Stimulated activated CD8-positive, alpha-beta memory T cell treated with anti-CD3 and anti-CD28 coated beads, Interleukin-2, amount 100 ng/mL, for 48 hours (primary cell): ENCODE results near the gene AQP12B.
"Not testable (repeated sequence)": the region's sequence is repeated elsewhere in the genome, so short reads cannot be mapped to it uniquely, and the experiment has no call there.

ENCODE experiments used
- DNase-seq, 2 donors: peaks; one replicate each; pipeline ENCODE4 v3.0.0-alpha.2; 2020; ENCODE audit warnings: low read depth in 2 of 2

AQP12B gene

GRCh38 chr2:240683329-240683979, 769 bp upstream of the AQP12B start:
- not testable (repeated sequence) for DNase-seq

DNA sequence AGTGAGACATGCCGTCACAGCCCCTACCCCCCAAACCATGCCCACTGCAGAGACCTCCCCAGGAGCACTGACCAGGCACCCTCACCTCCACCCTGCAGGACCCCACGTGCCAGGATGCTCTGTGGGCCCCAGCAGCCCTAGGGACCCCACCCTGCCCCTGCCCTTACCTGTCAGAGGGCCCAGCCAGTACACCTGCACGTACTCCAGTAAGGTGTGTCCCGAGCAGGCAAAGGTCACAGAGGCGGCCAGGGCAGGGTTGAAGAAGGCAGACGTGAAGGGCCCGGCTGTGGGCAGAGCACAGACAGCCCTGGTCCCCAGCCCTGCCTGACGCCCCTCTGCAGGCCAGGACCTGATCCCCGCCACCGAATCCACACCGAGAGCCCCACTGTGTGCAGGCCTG, 2.5 kb downstream of the AQP12B start:
- not testable (repeated sequence) for DNase-seq

DNA sequence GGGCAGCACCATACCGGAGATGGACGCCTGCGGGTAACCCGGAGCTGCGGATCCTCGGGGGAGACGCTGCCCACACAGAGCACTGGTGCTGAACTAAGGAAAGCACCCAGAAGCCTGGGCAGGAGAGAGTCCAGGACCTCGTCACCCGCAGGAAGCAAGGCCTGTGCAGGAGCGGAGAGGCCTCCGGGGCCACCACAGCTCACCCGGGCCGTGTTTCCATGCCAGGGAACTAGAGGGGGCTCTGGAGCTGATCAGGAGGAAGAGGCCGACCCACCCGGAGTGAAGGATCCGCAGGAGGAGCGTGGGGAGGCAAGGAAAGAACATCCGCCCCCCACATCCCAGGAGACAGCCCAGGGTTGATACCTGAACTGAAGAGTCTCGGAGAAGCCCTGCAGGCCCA, 3.8 kb downstream of the AQP12B start:
- not testable (repeated sequence) for DNase-seq

GRCh38 chr2:240678043-240678442, 4.6 kb downstream of the AQP12B start:
- not testable (repeated sequence) for DNase-seq

- DNase-seq: not testable (repeated sequence)
Measured at GRCh38 chr2:240675345-240675744, 7.3 kb downstream of the AQP12B start.

GRCh38 chr2:240674461-240675184, 8.1 kb downstream of the AQP12B start:
- DNase-seq: not testable (repeated sequence)

DNA sequence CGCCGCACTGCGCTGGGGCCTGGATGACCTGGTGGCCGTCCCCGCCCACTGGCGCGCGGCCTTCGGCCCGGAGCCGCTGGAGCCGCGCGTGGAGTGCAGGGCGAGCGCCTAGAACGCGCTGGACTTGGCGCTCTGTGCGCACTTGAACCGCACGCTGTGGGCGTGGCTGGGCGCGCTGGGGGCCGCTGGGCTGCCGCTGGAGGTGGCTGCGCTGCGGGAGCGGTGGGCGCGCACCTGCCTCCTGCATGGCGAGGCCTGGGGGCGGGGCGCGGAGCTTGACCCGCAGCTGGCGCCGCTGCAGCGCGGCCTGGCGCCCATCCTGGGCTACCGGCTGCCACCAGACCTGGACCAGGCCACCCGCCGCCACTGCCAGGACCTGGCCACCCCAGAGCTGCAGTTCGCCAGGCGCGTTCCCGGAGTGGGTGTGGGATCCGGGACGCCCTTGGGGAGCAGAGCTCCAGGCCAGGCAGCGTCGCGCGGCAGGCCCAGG, 9.9 kb downstream of the AQP12B start:
- no peak for DNase-seq

GRCh38 chr2:240672076-240672700, 10.5 kb downstream of the AQP12B start:
- DNase-seq: no peak

- DNase-seq: no peak
Measured at GRCh38 chr2:240670950-240671349, 11.7 kb downstream of the AQP12B start.

GRCh38 chr2:240670402-240670801, 12.3 kb downstream of the AQP12B start:
- no peak for DNase-seq

DNA sequence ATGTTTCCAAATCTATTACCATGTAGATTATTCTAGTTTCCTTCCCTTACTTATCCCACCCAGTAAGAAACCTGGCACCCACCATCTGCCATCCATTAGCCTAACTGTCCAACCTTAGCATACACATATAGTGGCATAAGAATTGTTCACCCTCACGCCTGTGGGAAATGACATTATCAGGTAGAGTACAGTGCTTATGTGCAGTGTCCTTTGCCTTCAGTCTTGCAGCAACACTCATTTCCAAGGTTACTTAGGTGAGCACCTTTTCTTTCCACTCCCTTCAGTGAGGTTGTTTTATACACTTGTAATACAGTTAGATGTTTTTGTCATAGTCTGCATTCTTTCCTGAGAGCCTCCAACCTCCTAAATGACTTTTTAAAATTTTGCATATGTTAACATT, 18.1 kb downstream of the AQP12B start:
- no peak for DNase-seq

DNA sequence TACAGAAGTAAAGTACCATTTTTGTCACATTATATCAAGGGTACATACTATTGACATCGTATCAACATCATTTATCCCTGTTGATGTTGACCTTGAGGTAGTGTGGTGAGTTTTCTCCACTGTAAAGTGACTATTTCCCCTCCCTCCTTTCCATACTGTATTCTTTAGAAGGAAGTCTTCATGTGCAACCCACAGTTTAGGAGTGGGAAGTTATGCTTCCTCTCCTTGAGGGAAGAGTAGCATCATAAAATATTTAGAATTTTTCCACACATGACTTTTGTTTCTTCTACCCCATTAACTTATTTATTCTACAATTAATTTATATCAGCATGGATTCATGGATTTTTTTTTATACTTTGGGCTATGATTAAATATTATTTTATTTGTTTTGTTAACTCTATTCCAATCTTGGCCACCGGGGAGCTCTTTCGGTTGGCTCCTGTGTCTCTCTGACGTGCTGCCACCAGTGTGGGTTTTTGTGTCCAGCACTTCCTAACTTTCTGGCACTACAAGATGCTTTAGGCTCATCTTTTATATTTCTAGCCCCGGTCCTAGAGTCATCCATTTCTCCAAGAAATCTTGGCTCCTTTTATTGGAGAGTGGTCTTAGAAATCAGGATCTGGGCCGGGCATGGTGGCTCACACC, 19.0 kb downstream of the AQP12B start:
- no peak for DNase-seq

GRCh38 chr2:240662681-240663080, 20.0 kb downstream of the AQP12B start:
- no peak for DNase-seq

- DNase-seq: not testable (repeated sequence)
Measured at GRCh38 chr2:240659883-240660282, 22.8 kb downstream of the AQP12B start.

- DNase-seq: no peak
Measured at GRCh38 chr2:240655931-240656886, 26.5 kb downstream of the AQP12B start.

GRCh38 chr2:240651185-240651584, 31.5 kb downstream of the AQP12B start:
- DNase-seq: no peak

DNA sequence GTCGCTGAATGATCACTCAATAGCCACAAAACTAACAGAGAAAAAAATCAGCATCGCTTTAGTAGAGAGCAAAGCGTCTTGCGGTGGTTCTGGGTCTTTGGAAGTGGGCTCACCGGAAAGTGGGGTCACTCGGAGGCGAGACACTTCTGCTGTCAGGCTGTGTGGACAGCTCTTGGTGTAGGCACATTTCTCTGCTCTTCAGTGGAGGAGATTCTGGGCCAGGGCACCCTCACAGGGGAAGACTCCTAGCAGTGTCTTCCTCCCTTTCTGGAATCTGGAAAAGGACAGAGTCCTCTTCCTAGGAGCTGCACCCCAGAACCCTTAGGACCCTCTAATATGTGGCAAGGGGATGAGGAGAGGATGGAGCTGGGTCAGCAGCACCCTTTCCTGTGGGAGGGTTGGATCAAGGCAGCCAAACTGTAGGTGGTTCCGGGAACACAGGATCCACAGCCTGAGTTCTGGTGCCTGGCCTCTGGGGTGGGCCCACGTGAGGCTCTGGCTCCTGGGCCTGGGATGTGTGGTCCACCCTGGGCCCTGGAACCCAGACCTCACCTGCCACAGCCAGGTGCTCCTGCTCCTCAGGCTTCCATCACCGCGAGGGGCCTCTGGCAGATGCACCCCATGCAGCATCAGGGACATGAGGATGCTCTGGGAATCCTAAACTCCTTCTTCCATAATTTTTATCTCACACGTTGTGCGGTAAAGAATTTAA, 32.3 kb downstream of the AQP12B start:
- no peak for DNase-seq

DNA sequence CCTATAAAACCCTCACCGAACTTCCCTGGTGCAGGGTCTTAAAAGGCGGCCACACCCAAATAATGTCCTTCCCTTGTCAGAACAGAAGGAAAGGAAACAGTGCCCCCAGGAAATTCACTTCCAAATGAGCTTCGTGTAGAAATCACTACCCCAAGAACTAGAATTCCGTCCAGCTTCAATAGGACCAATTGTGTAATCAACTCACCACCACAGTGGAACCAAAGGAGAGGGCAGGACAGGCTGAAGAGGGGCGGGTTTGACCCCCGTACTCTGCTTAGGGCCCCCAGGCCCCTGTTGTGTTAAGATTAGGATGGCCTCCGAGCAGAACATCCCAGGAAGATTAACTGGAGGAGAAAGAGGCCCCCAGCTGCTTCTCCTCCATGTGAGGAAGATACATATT, 33.4 kb downstream of the AQP12B start:
- DNase-seq: no peak

- no peak for DNase-seq
Measured at GRCh38 chr2:240648650-240649275, 33.9 kb downstream of the AQP12B start.

DNA sequence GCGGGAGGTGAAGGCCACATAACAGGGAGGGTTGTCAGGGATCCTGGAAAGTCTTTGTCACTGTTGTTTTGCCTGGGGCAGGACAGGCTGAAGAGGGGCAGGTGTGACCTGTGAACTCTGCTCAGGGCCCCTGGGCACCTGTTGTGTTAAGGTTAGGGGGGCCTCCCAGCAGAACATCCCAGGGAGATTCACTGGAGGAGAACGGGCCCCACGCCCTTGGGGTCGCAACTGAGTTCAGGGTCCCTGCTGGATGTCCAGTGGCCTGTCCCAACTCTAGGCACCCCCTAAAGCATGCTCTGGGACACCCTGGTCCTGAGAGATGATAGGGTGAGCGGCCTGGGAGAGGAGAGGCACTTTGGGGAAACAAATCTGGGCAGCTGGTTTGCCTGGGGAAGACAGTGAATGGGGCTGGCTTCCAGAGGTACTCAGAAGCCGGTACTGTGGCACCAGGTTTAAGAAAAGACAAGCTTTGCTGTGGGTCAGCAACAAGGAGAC, 34.5 kb downstream of the AQP12B start:
- DNase-seq: no peak
